Ammon's horn (tissue), 1 donor: ENCODE data around the gene SLC1A1.
"Not testable (repeated sequence)": the region's sequence is repeated elsewhere in the genome, so short reads cannot be mapped to it uniquely, and the experiment has no call there.

Experiments used
- DNase-seq: peaks from one replicate; pipeline ENCODE4 v3.0.0-alpha.2; 2016; ENCODE audit warnings: low spot score

Gene SLC1A1

DNA sequence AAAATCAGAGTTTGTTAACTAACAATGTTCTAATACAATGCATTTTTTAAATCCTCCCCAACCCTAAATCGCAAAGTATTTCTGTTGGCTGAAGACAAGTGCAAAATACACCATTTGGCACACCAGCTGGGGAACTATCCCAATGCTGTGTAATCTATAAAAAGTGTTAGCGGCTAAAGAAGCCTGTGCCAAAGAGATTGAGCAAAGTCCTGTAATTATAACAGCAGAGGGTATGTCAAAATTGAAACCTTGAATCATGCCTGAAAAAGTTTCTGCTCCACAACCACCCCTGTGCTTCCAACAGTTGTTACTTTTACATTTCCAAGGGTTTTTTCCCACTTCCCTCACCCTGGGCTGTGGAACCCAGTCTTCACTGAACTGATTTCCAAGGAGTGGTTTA lies 88.7 kb downstream of the SLC1A1 start:
- peak; percentile 30 for DNase-seq

DNA sequence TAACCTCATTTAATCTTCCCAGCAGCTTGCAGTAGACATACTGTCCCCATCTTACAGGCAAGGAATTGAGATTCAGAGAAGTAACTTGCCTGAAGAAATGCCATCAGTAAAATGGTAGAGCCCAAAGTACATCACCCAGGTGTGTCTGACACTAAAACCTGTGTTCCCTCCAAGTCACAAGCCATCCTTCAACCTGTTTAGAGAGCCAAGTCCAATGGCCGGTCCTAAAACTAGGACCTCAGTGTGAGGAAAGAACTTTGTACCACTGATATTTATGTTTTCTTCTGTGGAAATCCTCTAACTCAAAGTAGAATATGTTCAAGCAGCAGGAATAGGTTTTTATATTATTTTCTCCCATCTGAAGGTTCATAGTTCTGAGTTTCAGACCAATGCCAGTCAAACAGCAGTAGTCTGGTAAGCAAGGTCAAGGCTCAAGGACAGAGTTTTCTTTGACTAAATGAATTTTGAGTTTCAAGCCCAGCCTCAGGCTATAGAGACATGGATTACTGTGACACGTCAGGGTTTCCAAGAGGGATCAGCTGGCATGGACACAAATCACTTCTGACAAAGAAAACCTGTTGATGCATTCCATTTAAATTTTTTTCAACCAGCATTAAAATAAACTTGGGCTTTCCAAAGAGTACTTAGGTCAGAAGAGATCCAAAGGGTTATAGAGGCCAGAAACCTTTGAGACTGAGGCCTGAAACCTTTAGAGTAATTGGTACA lies 90.9 kb downstream of the SLC1A1 start:
- no peak for DNase-seq

DNA sequence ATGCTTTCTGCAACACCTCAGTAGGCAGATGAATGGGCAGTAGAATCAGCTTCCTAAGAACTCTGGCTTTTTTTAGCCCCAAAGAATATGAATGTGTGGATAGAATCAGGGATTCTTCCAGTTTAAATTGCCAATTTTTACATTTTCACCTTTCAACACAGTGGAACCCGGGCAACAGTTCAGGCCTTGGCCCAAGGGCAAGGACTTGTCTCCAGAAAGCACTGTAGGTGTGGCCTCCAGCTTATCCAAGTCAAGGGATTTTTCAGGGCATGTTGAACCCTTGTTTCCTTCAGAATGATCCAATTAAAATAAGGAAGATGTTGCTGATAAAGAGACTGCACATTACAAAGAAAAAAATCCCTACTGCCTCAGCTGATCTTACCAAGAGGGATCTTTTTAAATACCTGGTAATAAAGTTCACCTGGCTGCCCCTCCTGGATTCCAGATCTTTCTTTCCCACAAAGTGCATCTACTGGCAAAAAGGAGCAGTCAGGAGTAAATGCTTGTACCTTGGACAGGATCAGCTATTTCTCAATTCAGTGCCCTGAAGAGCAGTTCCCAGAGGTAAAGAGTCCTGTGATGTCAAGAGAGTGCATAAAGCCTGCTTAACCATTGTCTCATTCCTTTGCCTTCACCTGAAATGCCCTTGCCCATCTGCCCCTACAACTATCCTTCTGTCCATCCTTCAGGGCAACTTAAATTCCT lies 91.7 kb downstream of the SLC1A1 start:
- DNase-seq: no peak

DNA sequence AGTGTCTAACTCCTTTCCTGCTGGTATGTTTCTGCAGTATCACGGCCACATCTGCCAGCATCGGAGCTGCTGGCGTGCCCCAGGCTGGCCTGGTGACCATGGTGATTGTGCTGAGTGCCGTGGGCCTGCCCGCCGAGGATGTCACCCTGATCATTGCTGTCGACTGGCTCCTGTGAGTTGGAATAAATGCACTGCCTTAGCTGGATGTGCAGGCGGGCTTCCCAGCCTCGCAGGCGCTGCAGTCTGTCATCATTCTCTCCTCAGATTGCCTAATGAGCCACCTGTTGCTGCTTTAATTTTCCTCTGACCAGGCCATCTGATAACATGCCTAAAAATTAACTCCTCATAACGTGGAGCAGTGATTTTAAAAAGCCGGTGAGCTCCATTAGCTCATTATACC lies 92.7 kb downstream of the SLC1A1 start:
- DNase-seq: peak; percentile 35

DNA sequence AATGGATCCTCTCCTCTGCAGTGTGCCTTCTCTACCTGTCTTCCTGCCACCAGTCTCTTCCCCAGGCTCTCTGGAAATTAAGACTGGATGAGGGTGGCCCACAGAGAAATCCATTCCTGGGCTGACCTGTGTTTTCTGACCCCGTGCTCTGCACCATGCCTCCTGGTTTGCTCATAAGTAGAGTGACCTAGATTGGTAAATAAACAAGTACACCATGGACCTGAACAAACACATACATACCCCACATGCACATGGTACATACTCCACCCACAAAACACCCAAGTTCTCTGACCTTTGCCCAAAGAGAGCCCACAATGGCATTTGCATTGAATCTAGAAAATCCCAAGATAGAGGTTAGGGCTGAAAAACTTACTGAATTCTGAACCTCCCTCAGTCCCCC lies 94.4 kb downstream of the SLC1A1 start:
- DNase-seq: no peak

DNA sequence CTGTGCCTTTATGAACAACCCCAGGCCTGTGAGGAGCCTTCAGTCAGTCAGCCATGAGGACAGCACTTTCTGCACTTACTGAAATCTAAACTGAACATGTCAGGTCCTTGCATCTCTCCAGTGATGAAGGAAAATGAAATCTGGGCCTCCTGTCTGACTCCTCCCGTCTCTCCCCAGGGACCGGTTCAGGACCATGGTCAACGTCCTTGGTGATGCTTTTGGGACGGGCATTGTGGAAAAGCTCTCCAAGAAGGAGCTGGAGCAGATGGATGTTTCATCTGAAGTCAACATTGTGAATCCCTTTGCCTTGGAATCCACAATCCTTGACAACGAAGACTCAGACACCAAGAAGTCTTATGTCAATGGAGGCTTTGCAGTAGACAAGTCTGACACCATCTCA lies 94.9 kb downstream of the SLC1A1 start:
- DNase-seq: no peak

DNA sequence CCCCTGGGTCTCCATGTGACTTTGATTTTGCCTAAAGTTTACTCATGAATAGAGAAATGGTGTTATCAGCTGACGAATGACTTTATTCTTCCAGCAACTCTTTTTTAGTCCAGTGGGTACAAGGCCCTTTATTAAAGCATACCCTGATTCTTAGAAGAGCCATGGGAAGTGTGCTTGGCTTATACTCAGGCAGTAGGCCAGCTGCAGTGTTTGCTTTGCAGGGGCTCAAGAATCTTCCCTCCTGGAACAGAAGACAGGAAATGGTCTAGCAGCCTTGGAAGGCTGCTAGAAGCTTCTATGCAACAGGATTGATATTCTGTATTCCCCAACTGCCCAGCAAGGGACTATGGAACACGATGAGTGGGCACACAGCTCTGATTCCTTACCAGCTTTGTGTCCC lies 98.5 kb downstream of the SLC1A1 start:
- no peak for DNase-seq

DNA sequence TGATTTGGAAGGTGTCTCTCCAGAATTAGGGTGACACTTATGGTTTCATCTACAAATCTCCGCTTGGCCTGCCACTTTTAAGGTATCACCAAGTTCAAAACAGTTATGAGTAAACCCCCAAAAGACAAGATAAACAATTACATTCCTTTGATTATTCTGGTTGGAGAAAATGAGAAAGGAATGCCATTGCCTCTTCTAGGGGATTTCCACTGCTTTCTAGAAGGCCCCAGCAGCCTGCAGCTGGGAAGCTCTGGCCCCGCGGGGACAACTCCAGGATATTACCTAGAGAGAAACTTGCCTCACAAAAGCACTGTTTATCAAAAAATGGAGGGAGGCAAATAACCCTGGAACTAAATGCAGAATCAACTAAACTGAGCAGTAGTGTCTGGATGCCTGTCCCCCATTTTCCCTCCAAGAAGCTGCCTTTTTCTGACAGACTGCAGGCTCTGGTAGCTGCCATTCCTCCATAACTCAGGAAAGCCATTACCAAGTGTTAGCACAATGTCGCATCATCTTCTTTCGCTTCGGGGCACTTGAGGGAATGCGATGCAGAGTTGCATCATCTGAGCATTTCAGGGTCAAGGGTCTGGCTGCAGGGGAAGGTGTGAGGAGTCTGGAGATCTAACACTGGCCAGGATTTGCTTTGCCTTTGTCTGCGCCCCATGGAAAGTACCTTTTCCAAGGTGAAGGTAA lies 100.3 kb downstream of the SLC1A1 start:
- DNase-seq: no peak

DNA sequence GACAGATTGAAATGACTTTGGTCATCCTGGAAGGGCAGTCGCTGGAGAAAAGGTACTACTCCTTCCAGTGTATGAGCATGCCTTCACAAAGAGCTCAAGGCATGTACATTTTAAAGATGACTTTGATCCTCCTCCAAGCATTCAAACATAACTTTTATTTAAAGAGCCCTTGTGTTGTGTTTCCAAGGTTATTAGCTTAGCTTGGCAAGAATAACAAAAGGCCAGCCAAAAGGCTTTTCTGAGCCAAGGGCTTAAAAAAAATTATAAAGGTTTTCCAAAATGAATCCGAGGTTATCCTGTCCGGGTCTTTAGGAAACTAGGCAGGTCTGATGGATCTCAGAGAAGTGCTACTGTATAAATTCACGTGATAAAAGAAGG lies 100.8 kb downstream of the SLC1A1 start:
- DNase-seq: no peak

DNA sequence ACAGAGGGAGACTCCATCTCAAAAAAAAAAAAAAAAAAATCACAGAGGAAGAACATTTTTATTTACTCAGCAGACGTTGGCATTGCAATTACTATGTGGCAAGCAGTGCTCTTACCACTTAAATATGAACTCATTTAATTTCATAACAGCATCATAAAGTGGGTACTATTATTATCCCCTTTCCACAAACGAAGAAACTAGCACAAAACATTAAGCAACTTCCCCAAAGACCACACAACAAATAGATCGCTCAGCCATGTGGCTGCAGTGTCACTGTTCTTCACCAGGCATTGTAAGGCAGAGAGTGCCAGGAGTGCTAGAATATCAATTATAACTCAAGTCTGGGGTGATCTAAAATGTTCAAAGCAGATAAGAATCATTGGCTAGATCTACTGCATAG lies 102.0 kb downstream of the SLC1A1 start:
- no peak for DNase-seq

DNA sequence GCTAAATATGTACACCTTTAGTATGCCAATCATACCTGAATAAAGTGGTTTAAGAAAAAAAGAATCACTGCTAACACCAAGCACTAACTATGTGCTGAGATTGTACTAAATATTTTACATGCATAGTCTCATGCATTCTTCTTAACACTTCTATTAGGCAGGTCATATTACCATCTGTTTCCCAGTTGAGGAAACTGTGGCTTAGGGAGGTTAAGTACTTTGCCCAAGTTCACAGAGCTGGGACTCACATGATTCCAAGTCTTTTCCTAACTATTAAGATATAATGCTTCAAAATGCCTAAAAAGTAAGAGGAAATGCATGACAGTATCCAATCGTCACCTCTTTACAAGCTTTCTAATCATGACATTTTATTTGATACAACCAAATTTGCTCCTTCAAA lies 102.6 kb downstream of the SLC1A1 start:
- no peak for DNase-seq

DNA sequence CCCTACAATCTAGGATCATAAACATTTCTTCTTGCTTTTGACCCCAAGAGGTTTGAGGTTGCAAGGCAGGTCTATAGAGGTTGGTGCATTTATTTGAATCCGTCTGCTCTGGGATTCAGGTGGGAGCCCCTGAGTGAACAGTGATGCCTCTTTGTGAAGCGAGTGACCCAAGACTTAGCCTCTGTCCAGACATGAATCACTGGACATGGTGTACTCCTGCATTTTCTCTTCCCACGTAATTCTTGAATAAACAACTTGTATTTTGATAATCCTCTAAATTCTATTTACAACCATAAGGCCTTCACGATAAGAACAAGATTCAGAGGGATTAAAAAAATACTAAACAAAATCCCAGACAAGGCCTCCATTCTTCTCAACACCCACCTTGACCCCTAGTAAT lies 104.3 kb downstream of the SLC1A1 start:
- no peak for DNase-seq

DNA sequence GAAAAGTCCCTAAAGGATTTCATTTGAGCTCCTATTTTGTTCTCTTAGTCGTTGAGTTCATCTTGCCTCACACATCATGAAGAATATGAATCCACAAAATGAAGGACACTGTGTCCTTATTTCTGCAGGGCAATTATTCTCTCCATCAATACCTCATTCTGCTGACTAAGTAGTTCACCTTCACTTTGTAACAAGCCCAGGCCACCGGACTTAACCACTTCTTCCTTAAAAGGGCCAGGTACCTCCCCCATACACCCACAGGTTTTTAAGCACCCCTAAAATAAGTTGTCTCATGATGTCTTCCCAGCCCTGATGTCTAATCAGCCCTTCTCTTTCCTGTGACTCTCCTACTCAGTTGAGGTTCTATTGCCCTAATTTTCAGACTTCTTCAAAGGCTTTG lies 104.7 kb downstream of the SLC1A1 start:
- no peak for DNase-seq

DNA sequence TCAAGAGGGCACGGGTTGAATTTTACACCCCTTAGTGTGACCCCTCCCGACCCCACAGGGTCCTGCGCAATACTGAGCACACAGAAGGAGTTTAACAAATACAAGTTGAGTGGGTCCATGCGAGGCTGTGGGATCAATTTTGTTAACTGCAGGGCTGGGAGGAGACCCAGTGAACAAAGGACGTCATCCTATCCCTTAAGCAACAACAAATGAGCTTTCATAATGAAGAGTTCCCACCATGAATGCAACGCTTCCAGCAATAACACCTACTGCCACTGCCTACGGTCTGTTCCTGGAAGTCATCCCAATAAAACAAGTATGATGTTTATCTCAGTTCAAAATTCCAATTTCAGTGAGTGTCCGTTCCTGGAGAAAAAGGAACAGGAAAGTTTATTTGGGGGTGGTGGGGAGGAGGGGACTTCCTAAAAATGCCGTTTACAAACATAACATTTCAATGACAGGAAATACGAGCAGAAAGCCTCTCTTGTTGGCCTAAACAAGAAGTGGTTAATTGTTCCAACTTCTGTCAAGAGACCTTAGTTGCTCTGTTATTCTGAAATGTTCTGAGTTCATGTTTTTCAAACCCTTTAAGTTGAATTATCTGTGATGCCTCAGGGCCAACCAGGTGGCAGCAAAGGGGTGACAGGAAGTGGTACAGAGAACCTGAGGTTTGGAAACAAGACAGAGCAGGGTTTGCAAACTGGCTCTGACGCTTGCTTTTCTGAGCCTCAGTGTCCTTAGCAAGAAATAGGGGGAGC lies 106.1 kb downstream of the SLC1A1 start:
- peak; percentile 39 for DNase-seq

DNA sequence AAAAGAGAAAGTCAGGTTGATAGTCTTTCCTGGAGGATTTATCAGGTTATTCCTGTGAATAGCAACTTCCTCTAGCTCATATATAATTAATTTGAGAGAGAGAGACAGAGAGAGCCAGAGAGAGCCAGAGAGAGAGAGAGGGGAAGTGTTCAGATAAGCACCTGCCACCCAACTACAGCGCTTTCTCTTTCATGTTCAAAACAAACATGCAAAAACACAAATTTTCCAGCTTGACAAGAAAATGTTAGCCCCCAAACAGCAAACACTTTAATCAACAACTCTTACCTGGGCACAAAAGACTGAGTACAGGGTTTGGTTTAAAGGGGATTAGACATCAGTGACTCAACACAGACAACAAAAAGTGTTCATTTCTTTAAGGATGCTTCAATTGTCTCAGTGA lies 110.1 kb downstream of the SLC1A1 start:
- DNase-seq: no peak

DNA sequence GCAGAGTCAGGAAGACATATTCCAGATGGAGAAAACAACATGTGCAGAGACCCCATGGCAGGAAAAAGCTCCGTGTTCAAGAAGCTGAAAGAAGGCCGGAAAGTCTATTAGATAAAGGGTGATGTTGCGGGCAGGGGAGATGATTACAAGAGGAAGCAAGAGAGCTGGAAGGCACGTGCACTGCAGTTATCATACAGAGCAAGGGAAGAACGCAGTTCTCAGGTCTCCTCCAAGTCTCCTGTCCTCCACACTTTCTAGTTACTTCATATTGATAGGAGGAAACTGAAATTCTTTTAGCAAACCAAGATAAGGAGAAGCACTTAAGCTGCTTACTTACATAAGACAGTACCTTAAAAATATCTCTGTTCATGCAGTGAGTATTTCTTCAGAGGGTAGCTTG lies 113.6 kb downstream of the SLC1A1 start:
- DNase-seq: no peak

DNA sequence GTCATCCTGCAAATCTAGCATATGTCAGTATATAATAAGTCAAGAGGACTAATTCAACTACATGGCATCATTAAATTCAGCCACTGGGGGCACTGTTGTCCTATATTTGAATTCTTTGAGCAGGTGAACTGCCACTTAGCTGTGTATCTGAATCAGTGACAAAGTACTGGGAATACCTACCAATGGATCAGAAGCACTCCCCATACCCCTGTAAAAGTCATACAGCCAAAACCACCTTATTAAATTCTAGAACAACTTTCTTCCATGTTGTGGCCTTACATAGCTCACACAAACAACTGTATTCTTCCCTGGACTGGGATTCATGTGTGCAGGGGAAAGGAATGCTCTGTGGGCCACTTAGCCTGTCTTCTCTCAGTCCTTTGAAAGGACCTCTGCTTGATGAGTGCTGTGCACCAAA lies 114.4 kb downstream of the SLC1A1 start:
- DNase-seq: peak; percentile 68

DNA sequence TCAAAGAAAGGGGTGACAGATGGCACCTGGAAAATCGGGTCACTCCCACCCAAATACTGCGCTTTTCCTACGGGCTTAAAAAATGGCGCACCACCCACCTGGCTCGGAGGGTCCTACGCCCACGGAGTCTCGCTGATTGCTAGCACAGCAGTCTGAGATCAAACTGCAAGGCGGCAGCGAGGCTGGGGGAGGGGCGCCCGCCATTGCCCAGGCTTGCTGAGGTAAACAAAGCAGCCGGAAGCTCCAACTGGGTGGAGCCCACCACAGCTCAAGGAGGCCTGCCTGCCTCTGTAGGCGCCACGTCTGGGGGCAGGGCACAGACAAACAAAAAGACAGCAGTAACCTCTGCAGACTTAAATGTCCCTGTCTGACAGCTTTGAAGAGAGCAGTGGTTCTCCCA lies 115.8 kb downstream of the SLC1A1 start:
- not testable (repeated sequence) for DNase-seq

DNA sequence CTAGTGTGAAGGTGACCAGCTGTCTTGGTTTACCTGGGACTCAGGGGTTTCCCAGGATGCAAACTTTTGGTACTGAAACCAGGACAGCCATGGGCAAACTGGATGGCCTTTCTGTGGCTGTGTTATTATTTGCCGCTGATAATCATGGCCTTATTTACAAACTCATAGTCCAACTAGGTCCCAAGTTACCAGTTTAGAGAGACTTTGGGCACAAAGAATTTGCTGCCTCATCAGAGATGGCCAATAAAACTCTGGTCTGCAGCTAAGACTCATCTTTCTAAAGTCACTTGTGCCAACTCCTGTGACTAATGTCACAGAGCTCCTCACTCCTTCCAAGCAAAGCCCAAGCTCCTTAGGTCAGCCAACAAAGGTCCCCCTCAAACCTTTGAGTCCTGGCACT lies 124.4 kb downstream of the SLC1A1 start:
- DNase-seq: no peak

DNA sequence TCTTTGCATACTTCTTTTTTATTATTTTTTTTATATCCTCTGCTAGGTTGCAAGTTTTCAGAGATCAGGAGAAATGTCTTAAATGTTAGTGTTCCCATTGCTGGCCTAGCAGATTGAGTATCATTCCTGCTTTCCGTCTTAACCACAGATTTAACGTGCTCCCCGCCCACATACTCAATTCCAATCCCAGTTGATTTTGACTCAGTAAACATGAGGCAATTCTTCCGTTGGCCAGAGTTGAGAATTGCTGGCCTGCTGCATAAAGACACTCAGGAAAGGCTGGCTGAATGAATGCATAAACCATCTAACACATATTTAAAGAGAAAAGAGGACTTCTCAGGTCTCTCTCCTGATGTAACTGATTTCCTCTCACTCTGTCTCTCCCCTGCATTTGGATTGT lies 125.0 kb downstream of the SLC1A1 start:
- no peak for DNase-seq

DNA sequence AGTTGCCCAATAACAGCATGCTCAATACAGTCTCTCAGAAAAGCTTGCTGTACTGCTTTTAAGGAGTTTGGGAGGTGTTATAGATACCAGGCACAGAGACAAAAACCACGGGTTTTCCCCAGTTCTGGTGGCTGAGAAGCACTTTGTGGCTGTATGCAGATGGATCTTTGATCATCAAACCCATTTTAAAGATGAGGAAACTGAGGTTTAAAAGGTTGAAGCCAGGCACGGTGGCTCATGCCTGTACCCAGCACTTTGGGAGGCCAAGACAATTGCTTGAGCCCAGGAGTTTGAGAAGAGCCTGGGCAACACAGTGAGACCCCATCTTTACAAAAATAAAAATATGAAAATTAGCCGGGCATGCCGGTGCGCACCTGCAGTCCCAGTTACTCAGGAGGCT lies 125.5 kb downstream of the SLC1A1 start:
- no peak for DNase-seq

DNA sequence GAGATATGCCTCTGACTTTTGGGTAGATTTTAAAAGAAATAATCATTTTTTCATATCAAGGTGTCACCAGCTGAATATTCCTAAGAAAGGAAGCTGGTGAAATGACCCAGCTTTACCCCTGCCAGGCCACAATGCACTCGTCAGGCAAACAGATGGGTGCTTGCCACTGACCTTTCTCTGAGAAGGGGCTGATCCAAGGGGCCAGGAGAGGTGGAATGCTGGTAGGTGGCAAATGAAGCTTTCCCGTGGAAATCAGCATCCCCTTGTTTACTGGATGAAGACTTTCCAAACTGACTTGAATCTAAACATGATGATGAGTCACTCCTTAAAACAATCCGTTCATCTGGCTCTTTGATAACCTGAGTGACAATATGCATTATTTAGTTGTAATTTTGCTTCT lies 127.5 kb downstream of the SLC1A1 start:
- no peak for DNase-seq

DNA sequence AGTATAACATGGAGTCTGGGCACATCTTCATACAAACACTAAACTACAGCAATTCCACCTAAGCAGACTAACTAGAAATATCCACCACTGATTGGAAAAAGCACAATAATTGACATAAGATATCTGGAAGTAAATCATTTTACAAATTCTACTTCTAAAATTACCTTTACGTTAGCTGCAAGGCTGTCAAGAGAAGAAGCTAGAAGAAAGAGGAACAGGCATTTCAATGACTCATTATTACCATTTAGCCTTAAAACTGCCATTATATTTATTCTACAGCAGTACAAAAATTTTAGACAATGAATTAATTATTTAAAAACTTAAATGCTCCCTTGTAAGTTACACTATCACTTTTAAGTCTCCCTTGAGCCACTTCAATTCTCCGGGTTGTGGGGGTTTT lies 128.4 kb downstream of the SLC1A1 start:
- no peak for DNase-seq
